ENCODE data around the gene STAT6.

The STAT6 gene

DNA sequence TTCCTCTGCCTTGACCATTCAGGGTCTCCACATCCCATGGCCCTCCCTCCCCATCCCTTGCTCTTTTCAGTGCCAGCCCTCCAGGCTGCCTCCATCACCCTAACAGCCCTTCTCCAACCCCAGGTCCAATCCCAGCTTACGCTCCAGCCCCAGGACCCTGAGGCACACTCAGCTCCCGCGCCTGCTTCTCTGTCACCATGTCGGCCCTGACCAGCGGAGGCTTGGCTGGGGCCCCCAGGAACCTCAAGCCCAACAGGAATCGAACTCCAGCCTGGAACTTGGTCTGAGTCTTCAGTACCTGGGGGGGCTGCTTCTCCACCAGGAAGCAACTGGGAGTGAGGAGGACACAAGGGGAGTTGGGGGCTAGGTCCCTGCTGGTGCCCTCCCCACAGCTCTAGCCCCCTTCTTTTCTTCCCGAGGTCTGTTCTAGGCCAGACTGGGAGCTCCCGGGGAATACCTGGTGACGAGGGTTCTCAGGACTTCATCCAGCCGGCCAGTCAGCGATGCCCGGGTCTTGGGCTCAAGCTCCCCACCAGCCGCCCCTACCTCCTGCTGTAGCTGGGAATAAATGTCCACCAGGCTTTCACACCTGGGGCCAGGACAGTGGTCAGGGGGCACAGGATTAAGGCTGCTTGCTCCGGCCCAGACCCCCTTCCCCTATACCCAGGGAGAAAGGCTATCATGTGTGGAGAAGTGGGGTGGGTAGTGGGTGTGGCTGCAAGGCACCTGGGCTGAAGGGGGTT, 6.0 kb downstream of the STAT6 start:
- Histone ChIP-seq H3K4me3 (ENCODE audit: low read depth, low read length) (no peak overlapping the region), H3K27ac (no peak overlapping the region), H3K27me3 (ENCODE audit: control insufficient read depth, insufficient read depth, low read length) (no peaks in the 10 kb centered on the region), H3K79me2 (no peaks in the 10 kb centered on the region), H3K4me1 (peaks cover 2% of the 10 kb centered on the region), H3K36me3 (ENCODE audit: control insufficient read depth, insufficient read depth, low read length) (no peaks in the 10 kb centered on the region), H3K9me3 (ENCODE audit: control insufficient read depth, low read length) (no peaks in the 10 kb centered on the region), H2AFZ (no peak overlapping the region), H3K9ac (no peak overlapping the region), H3K4me2 (ENCODE audit: low read length) (no peak overlapping the region)
- TF ChIP-seq, protein P1, sequence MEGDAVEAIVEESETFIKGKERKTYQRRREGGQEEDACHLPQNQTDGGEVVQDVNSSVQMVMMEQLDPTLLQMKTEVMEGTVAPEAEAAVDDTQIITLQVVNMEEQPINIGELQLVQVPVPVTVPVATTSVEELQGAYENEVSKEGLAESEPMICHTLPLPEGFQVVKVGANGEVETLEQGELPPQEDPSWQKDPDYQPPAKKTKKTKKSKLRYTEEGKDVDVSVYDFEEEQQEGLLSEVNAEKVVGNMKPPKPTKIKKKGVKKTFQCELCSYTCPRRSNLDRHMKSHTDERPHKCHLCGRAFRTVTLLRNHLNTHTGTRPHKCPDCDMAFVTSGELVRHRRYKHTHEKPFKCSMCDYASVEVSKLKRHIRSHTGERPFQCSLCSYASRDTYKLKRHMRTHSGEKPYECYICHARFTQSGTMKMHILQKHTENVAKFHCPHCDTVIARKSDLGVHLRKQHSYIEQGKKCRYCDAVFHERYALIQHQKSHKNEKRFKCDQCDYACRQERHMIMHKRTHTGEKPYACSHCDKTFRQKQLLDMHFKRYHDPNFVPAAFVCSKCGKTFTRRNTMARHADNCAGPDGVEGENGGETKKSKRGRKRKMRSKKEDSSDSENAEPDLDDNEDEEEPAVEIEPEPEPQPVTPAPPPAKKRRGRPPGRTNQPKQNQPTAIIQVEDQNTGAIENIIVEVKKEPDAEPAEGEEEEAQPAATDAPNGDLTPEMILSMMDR (IDR thresholded peaks at IDR 0.05), result no peak

DNA sequence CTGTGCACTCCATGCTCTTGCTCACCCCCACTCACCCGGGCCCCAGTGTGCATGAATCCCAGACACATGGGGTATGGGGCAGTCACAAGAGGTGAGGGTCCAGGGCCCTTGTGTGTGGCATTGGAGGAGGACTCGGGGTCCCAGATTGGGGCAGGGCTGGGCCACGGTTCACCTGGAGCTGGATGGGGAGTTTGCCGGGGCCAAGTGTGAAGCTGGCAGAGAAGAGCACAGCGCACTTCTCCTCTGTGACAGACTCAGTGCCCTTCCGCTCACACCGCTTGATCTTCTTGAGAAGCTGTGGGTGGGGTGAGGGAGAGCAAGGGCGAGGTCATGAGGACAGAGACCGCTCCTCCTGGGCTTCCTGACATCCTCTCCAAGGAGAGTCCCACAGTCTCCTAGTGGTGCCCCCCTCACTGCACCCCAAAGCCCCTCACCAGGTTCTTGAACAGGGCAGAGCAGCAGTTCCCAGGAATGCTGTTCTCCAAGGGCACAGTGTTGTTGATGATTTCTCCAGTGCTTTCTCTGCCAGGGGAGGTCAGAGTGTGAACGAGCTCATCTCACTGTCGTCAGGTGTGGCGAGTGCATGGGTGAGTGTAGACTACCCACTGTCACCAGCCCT, 6.8 kb downstream of the STAT6 start:
- Histone ChIP-seq H3K27ac (no peak overlapping the region), H3K9ac (no peak overlapping the region), H3K36me3 (ENCODE audit: control insufficient read depth, insufficient read depth, low read length) (no peaks in the 10 kb centered on the region), H3K4me2 (ENCODE audit: low read length) (no peak overlapping the region), H2AFZ (no peak overlapping the region), H3K79me2 (no peaks in the 10 kb centered on the region), H3K4me1 (no peaks in the 10 kb centered on the region), H3K9me3 (ENCODE audit: control insufficient read depth, low read length) (no peaks in the 10 kb centered on the region), H3K4me3 (ENCODE audit: low read depth, low read length) (no peak overlapping the region), H3K27me3 (ENCODE audit: control insufficient read depth, insufficient read depth, low read length) (no peaks in the 10 kb centered on the region)
- TF ChIP-seq, protein P1 (IDR thresholded peaks at IDR 0.05), result no peak

DNA sequence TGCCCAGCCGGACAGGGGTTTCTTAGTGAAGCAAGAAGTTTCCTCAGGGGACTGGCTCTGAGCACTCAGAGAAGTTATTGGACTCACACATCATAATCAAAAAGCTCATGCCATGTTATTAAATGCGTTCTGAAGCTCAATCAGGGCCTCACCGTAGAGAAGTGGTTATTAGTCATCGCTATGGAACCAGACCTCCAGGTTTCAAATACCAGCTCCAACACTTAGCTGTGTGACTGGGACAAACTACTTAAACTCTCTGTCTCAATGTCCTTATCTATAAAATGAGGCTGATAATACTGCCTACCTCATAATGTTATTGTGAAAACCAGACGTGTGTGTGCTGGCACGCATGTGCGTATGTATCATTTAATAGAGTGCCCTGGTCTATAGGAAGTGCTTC, 7.3 kb downstream of the STAT6 start:
- TF ChIP-seq, protein P1 (IDR thresholded peaks at IDR 0.05), result no peak
- Histone ChIP-seq H3K79me2 (no peaks in the 10 kb centered on the region), H3K4me1 (no peaks in the 10 kb centered on the region), H3K27me3 (ENCODE audit: control insufficient read depth, insufficient read depth, low read length) (no peaks in the 10 kb centered on the region), H3K27ac (no peak overlapping the region), H2AFZ (no peak overlapping the region), H3K36me3 (ENCODE audit: control insufficient read depth, insufficient read depth, low read length) (no peaks in the 10 kb centered on the region), H3K4me2 (ENCODE audit: low read length) (no peak overlapping the region), H3K9me3 (ENCODE audit: control insufficient read depth, low read length) (no peaks in the 10 kb centered on the region), H3K4me3 (ENCODE audit: low read depth, low read length) (no peak overlapping the region), H3K9ac (no peak overlapping the region)

DNA sequence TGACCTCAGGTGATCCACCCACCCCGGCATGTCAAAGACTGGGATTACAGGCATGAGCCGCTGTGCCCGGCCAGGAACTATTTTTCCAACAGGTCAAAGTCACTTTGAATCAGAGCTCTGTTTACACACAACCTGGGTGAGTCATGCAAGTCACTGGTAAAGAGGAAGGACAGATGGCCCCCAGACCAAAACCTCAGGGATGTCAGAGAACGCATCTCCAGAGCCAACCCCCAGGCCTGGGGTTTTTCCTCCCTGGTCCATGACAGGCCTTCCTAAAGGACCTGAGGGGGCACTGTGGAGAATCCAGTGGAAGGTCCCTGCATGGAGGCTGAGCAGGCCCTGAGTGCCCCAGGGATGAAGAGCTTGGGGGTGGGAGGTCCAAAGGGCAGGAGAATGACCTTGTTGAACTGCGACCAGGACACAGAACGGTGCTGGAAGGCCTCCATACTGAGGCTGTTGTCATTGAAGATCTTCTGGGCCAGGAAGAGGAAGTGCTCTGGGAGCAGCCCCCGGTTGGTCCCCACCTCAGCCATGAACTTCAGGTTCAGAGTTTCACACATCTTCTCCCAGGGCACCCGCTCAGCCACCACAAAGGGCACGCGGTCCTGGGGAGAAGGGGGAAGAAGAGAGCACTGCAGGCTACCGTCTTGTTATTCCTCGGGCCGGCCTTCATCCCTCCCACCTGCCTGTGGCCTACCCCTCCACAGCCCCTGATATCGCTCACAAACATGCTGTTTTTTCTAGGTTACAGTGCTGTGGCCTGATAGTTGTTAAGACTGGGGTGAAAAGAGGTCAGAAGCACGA, 9.1 kb downstream of the STAT6 start:
- no peaks in the 10 kb centered on the region for H3K79me2 ChIP-seq
- H3K4me3 ChIP-seq (ENCODE audit: low read depth, low read length), result no peak overlapping the region
- H3K36me3 ChIP-seq (ENCODE audit: control insufficient read depth, insufficient read depth, low read length), result no peaks in the 10 kb centered on the region
- H2AFZ ChIP-seq, result no peak overlapping the region
- TF ChIP-seq, protein P1 (IDR thresholded peaks at IDR 0.05), result no peak
- no peaks in the 10 kb centered on the region for H3K9me3 ChIP-seq (ENCODE audit: control insufficient read depth, low read length)
- H3K4me2 ChIP-seq (ENCODE audit: low read length), result no peak overlapping the region
- no peak overlapping the region for H3K27ac ChIP-seq
- H3K4me1 ChIP-seq, result no peaks in the 10 kb centered on the region
- no peaks in the 10 kb centered on the region for H3K27me3 ChIP-seq (ENCODE audit: control insufficient read depth, insufficient read depth, low read length)
- H3K9ac ChIP-seq, result no peak overlapping the region
